IPS-18c (cell line): ENCODE data around the gene NAALAD2.
"Not testable (repeated sequence)": the region's sequence is repeated elsewhere in the genome, so short reads cannot be mapped to it uniquely, and the experiment has no call there.

Experiments used
- H3K4me3 ChIP-seq: 2 replicates; pipeline ENCODE4 v1.7.0; 2013; ENCODE audit warnings: low read depth, mild to moderate bottlenecking, low read length, moderate library complexity; ENCODE audit not compliant: insufficient read depth
- H3K9me3 ChIP-seq: one replicate; pipeline ENCODE4 v1.6.1; 2013; ENCODE audit warnings: mild to moderate bottlenecking, low read length, moderate library complexity; ENCODE audit not compliant: control insufficient read depth, insufficient read depth

NAALAD2 gene

GRCh38 chr11:90222459-90223247, 88.2 kb downstream of the NAALAD2 start, which contains the start of gene CHORDC1:
CHORDC1 (minus strand) TSS chr11:90223049; CDS start chr11:90222954, 95 bp downstream.
- H3K4me3 ChIP-seq = peak within 1 kb of the TSS; percentile 60

GRCh38 chr11:90223248-90223585, 88.8 kb downstream of the NAALAD2 start:
- peak overlapping the region; percentile 60 for H3K4me3 ChIP-seq
- H3K9me3 ChIP-seq = peaks cover 3% of the 10 kb centered on the region

More at GRCh38 chr11:90222459-90223247, 88.2 kb downstream of the NAALAD2 start, which contains the start of gene CHORDC1:
- H3K9me3 ChIP-seq = peaks cover 3% of the 10 kb centered on the region

- no peak overlapping the region for H3K4me3 ChIP-seq
Measured at GRCh38 chr11:90228056-90228455, 93.6 kb downstream of the NAALAD2 start.

GRCh38 chr11:90229791-90230190, 95.3 kb downstream of the NAALAD2 start:
- Histone ChIP-seq H3K4me3 (no peak overlapping the region), H3K9me3 (no peaks in the 10 kb centered on the region)

More at GRCh38 chr11:90228056-90228455, 93.6 kb downstream of the NAALAD2 start:
- no peaks in the 10 kb centered on the region for H3K9me3 ChIP-seq

GRCh38 chr11:90234977-90235376, 100.5 kb downstream of the NAALAD2 start:
- H3K4me3 ChIP-seq = no peak overlapping the region
- no peaks in the 10 kb centered on the region for H3K9me3 ChIP-seq

- Histone ChIP-seq H3K9me3 (no peaks in the 10 kb centered on the region), H3K4me3 (no peak overlapping the region)
Measured at GRCh38 chr11:90235526-90235925, 101.1 kb downstream of the NAALAD2 start.

GRCh38 chr11:90237004-90237403, 102.5 kb downstream of the NAALAD2 start:
- H3K4me3 ChIP-seq = no peak overlapping the region
- H3K9me3 ChIP-seq = no peaks in the 10 kb centered on the region

GRCh38 chr11:90239967-90240636, 105.6 kb downstream of the NAALAD2 start:
- H3K4me3 ChIP-seq, H3K9me3 ChIP-seq: not testable (repeated sequence)

- no peaks in the 10 kb centered on the region for H3K9me3 ChIP-seq
- no peak overlapping the region for H3K4me3 ChIP-seq
Measured at GRCh38 chr11:90241414-90241813, 107.0 kb downstream of the NAALAD2 start.
